Panc1 (cell line): ENCODE data around the gene MEA1. TPM values are rescaled to one million over a fixed set of nuclear protein-coding genes. Genes with fewer than 3 reads are reported as not detected.

Source experiments
- ATAC-seq: fragments of 200-7000 bp; cut with Tn5 transposase; 2 replicates; pipeline ENCODE4 v1.9.1; 2020; ENCODE audit warnings: mild to moderate bottlenecking, moderate library complexity
- Bru-seq: library from RNA; stranded (reverse); fragments of 400-500 nt; gene quantifications from one replicate; lab custom pipeline; 2021; lab: Mats Ljungman, UMichigan
- BruChase-seq, 2 experiments: library from RNA; stranded (reverse); fragments of 400-500 nt; gene quantifications; one replicate each; lab custom pipeline; 2021; lab: Mats Ljungman, UMichigan
- BruUV-seq: library from RNA; stranded (reverse); fragments of 400-500 nt; replicated peaks from 2 replicates; lab custom pipeline; 2021; lab: Mats Ljungman, UMichigan
- CTCF ChIA-PET: fragments of 300-600 bp; sonication (Branson Sonifier 250); formaldehyde crosslinking; loops from one replicate; lab custom pipeline; 2022; ENCODE audit warnings: antibody characterized with exemption; lab: Charles Lee
- POLR2A ChIA-PET: fragments of 300-600 bp; sonication (Branson Sonifier 250); formaldehyde crosslinking; loops from one replicate; lab custom pipeline; 2022; ENCODE audit warnings: antibody characterized with exemption; lab: Charles Lee
- DNase-seq: peaks from one replicate; pipeline ENCODE4 v3.0.0-alpha.2; 2010; ENCODE audit warnings: low read depth, low spot score
- H3K27ac ChIP-seq: 2 replicates; pipeline ENCODE4 v1.5.1; 2011; ENCODE audit warnings: mild to moderate bottlenecking, low read length, inconsistent platforms
- H3K27me3 ChIP-seq: fragments of 200-500 bp; sonication (Bioruptor generic); 2 replicates; pipeline ENCODE4 v1.6.0; 2014; ENCODE audit warnings: low read length, inconsistent platforms; ENCODE audit not compliant: control insufficient read depth, insufficient read depth
- H3K36me3 ChIP-seq: fragments of 200-500 bp; sonication (Bioruptor generic); 2 replicates; pipeline ENCODE4 v1.5.1; 2014; ENCODE audit warnings: inconsistent platforms, mild to moderate bottlenecking, low read length, moderate library complexity; ENCODE audit not compliant: control insufficient read depth, insufficient read depth
- H3K4me1 ChIP-seq: 2 replicates; pipeline ENCODE4 v1.5.1; 2011; ENCODE audit warnings: inconsistent platforms, mild to moderate bottlenecking, low read length, moderate library complexity; ENCODE audit not compliant: control insufficient read depth, insufficient read depth
- H3K4me3 ChIP-seq, 2 experiments: 2 replicates each; pipeline ENCODE4 v1.5.1; 2011 to 2012; ENCODE audit warnings: low read depth in 2 of 2, low read length in 2 of 2, mild to moderate bottlenecking in 2 of 2, inconsistent platforms in 1 of 2, moderate library complexity in 1 of 2
- H3K9me3 ChIP-seq: fragments of 200-500 bp; sonication (Bioruptor generic); 2 replicates; pipeline ENCODE4 v1.5.1; 2014; ENCODE audit warnings: low read depth, mild to moderate bottlenecking, inconsistent platforms, low read length, moderate library complexity; ENCODE audit not compliant: control insufficient read depth, insufficient read depth
- CTCF ChIP-seq: fragments of 450-650 bp; IDR thresholded peaks from 2 replicates; pipeline ENCODE4 v1.5.1; 2017; ENCODE audit warnings: mild to moderate bottlenecking
- POLR2AphosphoS5 ChIP-seq: IDR thresholded peaks from 2 replicates; pipeline ENCODE4 v1.6.1; 2012; ENCODE audit warnings: mild to moderate bottlenecking, low read depth, low read length, moderate library complexity
- REST ChIP-seq, 2 experiments: IDR thresholded peaks; 2 replicates each; pipeline ENCODE4 v1.6.1; 2011 to 2012; ENCODE audit warnings: low read depth in 2 of 2, control low read depth in 1 of 2, low read length in 1 of 2, mild to moderate bottlenecking in 1 of 2, moderate library complexity in 1 of 2; ENCODE audit not compliant: insufficient read depth in 1 of 2
- SIN3A ChIP-seq: IDR thresholded peaks from 2 replicates; pipeline ENCODE4 v1.6.1; 2012; ENCODE audit warnings: low read depth, mild to moderate bottlenecking, low read length, moderate library complexity, borderline replicate concordance; ENCODE audit not compliant: insufficient read depth
- TCF7L2 ChIP-seq: IDR thresholded peaks from 2 replicates; pipeline ENCODE4 v1.6.1; 2011; ENCODE audit warnings: mild to moderate bottlenecking, low read depth, low read length, inconsistent platforms
- in situ Hi-C: cut with HindIII; loops from 2 replicates; pipeline ENCODE4 v1.10.0; 2016; ENCODE audit warnings: low sequenced_read_pairs, low pct_unique_long_range_greater_than_20kb
- intact Hi-C: fragments of 100-400 bp; cut with micrococcal nuclease; formaldehyde crosslinking; loops from one replicate; pipeline ENCODE4 v1.10.0; 2022; ENCODE audit not compliant: unreplicated experiment
- long read RNA-seq: library from polyadenylated mRNA; unstranded; transcript quantifications from one replicate; pipeline ENCODE4 v2.0.0, GENCODE V29; 2021; ENCODE audit not compliant: unreplicated experiment
- polyA plus RNA-seq: library from polyadenylated mRNA; unstranded; fragments of >200 nt; gene quantifications from one replicate; pipeline ENCODE4 v1.2.1, GENCODE V29; 2012; ENCODE audit warnings: missing spikeins; ENCODE audit not compliant: insufficient read length
- total RNA-seq: library from RNA; stranded (reverse); gene quantifications from one replicate; pipeline ENCODE4 v1.2.1, GENCODE V29; 2021; ENCODE audit not compliant: unreplicated experiment

The MEA1 gene
- total RNA-seq, result 111 TPM
- polyA plus RNA-seq, result 125 TPM
- Bru-seq, nascent RNA, result percentile 72 among the genes with signal in this experiment
- percentile 79 among the genes with signal in this experiment for BruChase-seq, experiment 1, labeled RNA remaining after a 2-hour chase
- BruChase-seq, experiment 2, labeled RNA remaining after a 6-hour chase, result percentile 84 among the genes with signal in this experiment
- long read RNA-seq, transcript MEA1-201 (4 exons, 1,089 nt), result minor isoform, 8 of 90 reads
- long read RNA-seq, transcript MEA1-202 (3 exons, 2,152 nt), result minor isoform, 9 of 90 reads
- long read RNA-seq, transcript MEA1-204 (4 exons, 1,004 nt), result major isoform, 69 of 90 reads
- long read RNA-seq, partial matches to known transcripts, result 1 of 90 reads
- long read RNA-seq, other reads (novel, unspliced or antisense), result 3 of 90 reads

GRCh38 chr6:43013843-43014433 is at the start of gene MEA1, which contains the start of gene KLHDC3:
Gene MEA1 (minus strand): TSS chr6:43013946. CDS start chr6:43013813, 133 bp downstream.
Gene KLHDC3 (plus strand): TSS chr6:43014249. CDS start chr6:43017193, 2,944 bp downstream.
- no TSS peak for BruUV-seq
- TF ChIP-seq SIN3A (no peak), CTCF (no peak), TCF7L2 (no peak), REST (IDR thresholded peaks at IDR 0.05; ENCODE audit: insufficient read depth in 1 of 2, low read depth in 2 of 2, low read length in 1 of 2) (no peak), POLR2AphosphoS5 (peak; percentile 63; the same call in 1 of the 2 replicates)
- in situ Hi-C loops (no loop called here), intact Hi-C loops (loop anchor here (5.0 kb wide), 1 partner anchor 112 kb away; no protein-coding TSS in a partner anchor)
- Histone ChIP-seq H3K36me3 (peaks cover 19% of the 10 kb centered on the region), H3K4me3 (peak within 1 kb of the TSS; percentile 87 to 95), H3K4me1 (peaks cover 20% of the 10 kb centered on the region), H3K27ac (peak within 1 kb of the TSS; percentile 94), H3K27me3 (no peaks in the 10 kb centered on the region), H3K9me3 (no peaks in the 10 kb centered on the region)
- DNase-seq, result peak; percentile 99
- CTCF ChIA-PET, result interaction anchor here (1.0 kb wide), 1 partner anchor 113 kb away, joined by 3 read pairs; no protein-coding TSS in a partner anchor
- peak; percentile 97 for ATAC-seq
- POLR2A ChIA-PET, result interaction anchor here (0.6 to 1.0 kb wide), 3 partner anchors 26 to 168 kb away, joined by 3 read pairs; partner anchors contain the start of gene CUL9

GRCh38 chr6:43062818-43063217 is 49.1 kb upstream of the MEA1 start:
- ChIA-PET POLR2A (no interaction called here), CTCF (no interaction called here)
- DNase-seq, result no peak
- no TSS peak for BruUV-seq
- peaks cover 5% of the 10 kb centered on the region; the same call in 1 of the 2 replicates for H3K36me3 ChIP-seq
- H3K27me3 ChIP-seq, result no peaks in the 10 kb centered on the region
- no peak for TF ChIP-seq CTCF
- TF ChIP-seq REST (IDR thresholded peaks at IDR 0.05; ENCODE audit: insufficient read depth in 1 of 2, low read depth in 2 of 2, low read length in 1 of 2), result no peak
- TF ChIP-seq SIN3A, result no peak
- no peak for TF ChIP-seq TCF7L2
- TF ChIP-seq POLR2AphosphoS5, result no peak
- peaks cover 11% of the 10 kb centered on the region for H3K4me1 ChIP-seq
- ATAC-seq, result no peak
- H3K9me3 ChIP-seq, result no peaks in the 10 kb centered on the region
- intact Hi-C loops (no loop called here), in situ Hi-C loops (no loop called here)
- no peak overlapping the region for H3K27ac ChIP-seq
- no peak overlapping the region for H3K4me3 ChIP-seq
